GM19438 (cell line): Measurements from ENCODE around the gene IGFL2.
"Not testable (repeated sequence)": the region's sequence is repeated elsewhere in the genome, so short reads cannot be mapped to it uniquely, and the experiment has no call there.

Experiments used
- ATAC-seq: cut with Tn5 transposase; IDR thresholded peaks from one replicate; pipeline ENCODE4 v1.9.1; 2021; ENCODE audit warnings: low read depth; ENCODE audit not compliant: unreplicated experiment

The IGFL2 gene

GRCh38 chr19:46141421-46141820 is 6.6 kb upstream of the IGFL2 start:
- no peak for ATAC-seq

- no peak for ATAC-seq
Observed at GRCh38 chr19:46142294-46142693, 5.7 kb upstream of the IGFL2 start.

DNA sequence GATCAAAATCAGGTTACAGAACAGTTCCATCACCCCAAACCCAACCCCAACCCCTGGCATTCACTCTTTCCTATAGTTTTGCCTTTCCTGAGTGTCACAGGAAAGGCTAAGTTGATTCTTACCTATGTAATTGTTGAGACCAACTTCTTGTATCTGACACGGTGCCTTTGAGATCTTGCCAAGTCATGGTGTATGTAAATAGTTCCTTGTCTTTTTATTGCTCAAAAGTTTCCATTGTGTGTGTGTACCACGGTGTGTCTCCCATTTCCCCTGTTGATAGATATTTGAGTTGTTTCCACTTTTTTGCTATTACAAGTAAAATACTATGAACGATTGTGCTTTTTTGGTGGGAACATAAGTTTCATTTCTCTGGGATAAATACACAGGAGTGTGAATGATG is 3.3 kb upstream of the IGFL2 start:
- ATAC-seq = no peak

DNA sequence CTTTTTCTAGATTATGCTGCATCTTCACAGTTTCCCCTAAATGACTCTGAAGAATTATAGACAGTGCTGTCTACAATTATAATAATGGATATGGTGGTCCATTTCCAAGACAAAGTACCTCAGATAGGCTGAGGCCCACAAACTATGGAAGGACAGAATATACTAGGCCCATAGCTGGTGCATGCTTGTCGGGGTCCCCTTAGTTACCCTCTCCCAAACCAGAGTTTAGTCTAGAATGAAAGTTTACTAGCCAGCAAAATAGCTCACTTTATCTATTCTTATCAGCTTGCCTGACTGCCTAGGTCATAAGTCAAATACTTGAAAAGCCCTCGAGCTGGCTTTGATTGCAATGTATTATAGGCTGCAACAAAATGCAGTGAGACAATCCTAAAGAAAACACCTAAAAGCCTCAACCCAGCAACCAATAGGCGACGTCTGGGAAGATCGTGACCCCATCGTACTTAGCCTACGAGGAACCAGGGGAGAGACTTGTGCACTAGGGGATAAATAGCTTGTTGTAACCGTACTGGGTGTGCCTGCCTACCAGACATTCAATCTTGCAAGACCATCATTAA is 785 bp upstream of the IGFL2 start:
- no peak for ATAC-seq

DNA sequence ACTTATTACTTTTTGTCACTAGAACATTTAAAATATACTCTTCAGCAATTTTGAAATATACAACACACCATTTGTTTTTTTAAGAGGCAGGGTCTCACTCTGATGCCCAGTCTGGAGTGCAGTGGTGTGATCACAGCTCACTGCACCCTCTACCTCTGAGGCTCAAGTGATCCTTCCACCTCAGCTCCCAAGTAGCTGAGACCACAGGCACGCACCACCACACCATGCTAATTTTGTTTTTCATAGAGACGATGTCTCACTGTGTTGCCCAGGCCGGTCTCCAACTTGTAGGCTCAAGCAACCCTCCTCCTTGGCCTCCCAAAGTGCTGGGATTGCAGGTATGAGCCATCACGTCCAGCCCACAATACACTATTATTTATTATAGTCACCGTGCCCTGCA is 2.6 kb downstream of the IGFL2 start:
- ATAC-seq = no peak

- ATAC-seq = no peak
Observed at GRCh38 chr19:46155237-46155636, 7.2 kb downstream of the IGFL2 start.

DNA sequence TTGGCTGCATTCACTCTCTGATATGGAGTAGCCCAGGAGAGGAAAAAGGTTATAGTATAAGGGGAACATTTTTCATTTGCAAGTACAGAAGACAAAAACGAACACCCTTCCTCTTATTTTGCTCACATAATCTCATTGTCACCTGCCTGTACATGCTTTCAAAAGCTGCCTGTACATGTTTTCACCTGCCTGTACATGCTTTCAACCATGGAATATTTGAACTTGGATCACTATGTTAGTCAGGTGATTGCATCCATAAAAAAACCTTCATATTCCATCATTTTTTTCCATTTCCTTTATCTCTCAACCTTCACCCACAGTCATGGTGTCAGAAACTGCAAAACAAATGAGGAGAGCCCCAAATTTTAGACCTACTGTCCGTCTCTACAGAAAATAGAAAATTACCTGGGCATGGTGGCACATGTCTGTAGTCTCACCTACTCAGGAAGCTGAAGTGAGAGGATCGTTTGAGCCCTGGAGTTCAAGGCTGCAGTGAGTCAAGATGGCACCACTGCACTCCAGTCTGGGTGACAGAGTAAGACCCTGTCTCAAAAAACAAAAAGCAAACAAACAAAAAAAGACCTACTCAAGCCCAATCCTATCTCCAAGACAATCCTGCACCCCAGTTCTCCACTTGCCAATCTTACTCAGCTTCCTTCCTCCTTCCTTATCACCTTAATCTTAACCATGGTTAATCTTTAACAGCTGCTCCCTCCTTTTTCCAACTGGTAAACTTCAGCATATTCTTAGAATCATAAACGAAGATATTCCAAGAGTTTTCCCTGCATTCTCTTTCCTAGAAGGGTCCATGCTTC is 11.6 kb downstream of the IGFL2 start:
- ATAC-seq = no peak

- no peak for ATAC-seq
Observed at GRCh38 chr19:46160233-46160775, 12.3 kb downstream of the IGFL2 start.

DNA sequence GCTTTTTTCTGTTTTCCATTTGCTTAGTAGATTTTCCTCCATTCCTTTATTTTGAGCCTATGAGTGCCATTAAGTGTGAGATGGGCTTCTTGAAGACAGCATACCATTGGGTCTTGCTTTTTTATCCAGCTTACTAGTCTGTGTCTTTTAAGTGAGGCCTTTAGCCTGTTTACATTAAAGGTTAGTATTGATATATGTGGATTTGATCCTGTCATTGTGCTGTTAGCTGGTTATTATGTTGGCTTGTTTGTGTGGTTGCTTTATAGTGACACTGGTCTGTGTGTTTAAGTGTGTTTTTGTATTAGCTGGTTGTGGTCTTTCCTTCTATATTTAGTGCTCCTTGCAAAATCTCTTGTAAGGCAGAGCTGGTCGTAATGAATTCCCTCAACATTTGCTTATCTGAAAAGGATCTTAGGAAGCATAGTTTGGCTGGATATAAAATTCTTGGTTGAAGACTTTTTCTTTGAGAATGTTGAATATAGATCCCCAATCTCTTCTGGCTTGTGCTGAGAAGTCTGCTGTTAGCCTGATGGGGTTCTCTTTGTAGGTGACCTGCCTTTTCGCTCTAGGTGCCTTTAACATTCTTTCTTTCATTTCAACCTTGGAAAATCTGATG is 13.7 kb downstream of the IGFL2 start:
- ATAC-seq = not testable (repeated sequence)

DNA sequence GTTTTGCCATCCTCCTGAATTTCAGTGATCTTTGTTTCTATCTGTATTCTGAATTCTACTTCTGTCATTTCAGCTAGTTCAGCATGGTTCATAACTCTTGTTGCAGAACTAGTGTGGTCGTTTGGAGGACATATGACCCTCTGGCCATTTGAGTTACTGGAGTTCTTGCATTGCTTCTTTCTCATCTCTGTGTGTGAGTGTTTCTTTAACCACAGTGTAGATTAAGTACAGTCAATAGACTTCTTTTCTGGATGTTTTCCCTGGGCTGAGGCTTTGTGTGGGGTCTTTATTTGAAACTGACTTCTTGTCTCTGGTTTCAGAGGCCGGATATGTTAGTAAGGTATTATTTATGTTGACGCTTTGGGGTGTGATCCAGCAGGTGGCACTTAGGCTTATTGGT is 14.7 kb downstream of the IGFL2 start:
- ATAC-seq = no peak

GRCh38 chr19:46173886-46174480 is 25.9 kb downstream of the IGFL2 start:
- ATAC-seq = no peak

DNA sequence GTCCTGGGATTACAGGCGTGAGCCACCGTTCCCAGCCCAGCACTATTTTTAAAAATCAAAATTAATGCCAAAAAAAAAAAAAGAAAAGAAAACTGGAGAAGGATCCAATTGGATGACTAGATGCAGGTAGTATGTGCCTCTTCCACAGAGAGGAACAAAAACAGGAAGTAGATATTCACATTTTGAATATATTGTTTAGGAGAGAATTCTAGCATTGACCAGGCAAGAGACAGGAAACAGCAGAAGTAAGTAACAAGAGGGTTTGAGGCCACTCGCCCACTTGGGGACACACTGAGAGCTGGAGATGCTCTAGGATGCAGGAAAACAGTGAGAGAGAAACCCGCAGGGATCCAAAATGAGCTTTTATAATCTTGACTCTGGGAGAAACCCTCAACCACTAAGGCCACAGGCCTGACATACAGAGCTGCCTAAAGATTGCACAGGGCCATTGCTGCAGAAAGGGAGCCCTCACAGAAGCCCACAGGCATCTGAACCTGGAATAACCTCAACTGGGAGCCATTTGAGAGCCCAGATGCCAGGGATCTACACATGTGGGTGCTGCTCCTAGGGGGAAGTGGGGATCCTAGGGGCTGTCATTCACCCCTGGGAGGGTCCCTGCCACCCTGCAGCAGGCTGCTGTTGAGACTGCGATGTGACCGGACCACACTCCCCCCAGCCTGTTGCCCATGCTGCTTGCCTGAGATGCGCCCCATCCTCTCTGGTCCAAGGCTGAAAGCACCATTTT is 28.2 kb downstream of the IGFL2 start:
- no peak for ATAC-seq

DNA sequence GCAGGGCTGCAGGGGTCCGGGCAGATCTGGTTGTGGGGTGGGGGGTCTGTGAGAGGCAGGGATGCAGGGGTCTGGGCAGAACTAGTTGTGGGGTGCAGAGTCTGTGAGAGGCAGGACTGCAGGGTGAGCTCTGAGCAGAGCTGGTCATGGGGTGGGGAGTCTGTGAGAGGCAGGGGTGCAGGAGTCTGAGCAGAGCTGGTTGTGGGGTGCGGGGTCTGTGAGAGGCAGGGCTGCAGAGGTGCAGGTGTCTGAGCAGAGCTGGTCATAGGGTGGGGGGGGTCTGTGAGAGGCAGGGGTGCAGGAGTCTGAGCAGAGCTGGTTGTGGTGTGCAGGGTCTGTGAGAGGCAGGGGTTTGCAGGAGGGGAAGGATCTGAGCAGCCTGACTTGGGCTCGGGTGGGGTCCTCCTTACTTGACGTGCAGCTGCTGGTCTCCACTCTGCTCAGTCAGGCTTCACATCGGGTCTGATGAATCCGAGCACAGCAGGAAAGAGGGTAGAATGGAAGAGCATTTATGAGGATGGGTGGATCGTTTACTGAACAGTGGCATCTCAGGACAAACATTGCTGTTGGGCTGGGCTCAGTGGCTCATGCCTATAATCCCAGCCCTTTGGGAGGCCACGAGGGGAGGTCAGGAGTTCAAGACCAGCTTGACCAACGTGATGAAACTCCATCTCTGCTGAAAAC is 31.2 kb downstream of the IGFL2 start:
- no peak for ATAC-seq

DNA sequence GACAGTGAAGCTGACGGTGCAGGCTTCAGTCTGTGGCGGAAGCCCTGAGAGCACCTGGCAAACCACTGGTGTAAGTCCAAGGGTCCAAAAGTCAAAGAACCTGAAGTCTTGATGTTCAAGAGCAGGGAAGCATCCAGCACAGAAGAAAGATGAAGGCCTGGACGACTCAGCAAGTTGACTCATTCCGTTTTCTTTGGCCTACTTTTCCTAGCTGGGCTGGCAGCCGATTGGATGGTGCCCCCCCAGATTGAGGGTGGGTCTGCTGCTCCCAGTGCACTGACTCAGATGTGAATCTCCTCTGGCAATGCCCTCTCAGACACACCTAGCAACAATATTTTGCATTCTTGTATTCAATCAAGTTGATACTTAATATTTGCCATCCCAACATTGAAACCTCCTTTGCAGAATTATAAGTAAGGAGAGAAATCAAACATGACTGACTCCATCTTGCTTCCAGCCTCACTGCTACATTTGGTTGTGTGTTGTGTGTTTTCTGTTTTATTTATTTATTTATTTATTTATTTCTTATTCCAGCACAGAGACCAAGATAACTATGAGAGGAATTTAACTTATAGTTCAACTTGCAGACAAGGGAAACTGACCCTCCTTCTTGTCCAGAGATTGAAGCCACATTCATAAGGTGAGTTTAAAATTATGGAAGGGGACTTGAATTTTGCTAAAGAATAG is 32.8 kb downstream of the IGFL2 start:
- no peak for ATAC-seq

DNA sequence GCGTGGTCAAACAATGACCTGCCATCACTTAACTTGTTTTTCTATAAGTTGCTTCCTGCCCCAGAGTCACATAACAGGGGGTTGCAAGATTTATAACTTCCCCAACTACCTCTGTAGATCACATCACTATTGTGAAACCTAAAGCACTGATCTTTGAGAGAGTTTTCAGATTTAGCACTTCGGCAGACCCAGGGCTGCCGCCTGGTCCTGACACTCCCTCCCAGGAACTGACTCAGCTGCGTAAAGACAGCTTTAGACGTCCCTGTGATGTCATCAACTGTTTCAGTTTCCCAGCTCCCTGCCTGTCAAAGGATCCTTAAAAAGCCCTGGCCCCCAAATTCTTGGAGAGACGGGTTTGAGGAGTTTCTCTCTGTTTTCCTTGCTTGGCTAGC is 33.3 kb downstream of the IGFL2 start:
- no peak for ATAC-seq

DNA sequence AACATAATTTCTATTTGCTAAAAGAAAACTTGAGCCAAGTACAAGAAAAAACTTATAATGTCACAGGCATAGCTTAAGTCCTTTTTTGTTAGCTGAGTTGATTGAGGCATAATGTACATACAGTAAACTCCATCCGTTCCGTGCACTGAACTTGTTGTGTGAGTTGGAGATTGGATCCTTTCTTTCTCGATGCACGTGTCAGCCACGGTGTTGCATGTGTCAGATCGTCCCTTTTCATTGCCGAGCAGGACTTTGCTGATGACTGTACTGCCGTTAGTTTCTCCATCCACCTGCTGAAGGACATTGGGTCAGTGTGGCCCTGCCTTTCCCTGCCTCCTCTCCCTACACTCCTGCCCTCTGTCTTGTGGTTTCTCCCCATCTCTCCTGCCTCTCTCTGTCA is 34.4 kb downstream of the IGFL2 start:
- no peak for ATAC-seq

- not testable (repeated sequence) for ATAC-seq
Observed at GRCh38 chr19:46184775-46185710, 37.0 kb downstream of the IGFL2 start.

GRCh38 chr19:46186101-46186716 is 38.2 kb downstream of the IGFL2 start:
- ATAC-seq = no peak
